HG03060 (cell line): ENCODE results near the gene TLCD5.

Source experiments
- ATAC-seq: cut with Tn5 transposase; IDR thresholded peaks from one replicate; pipeline ENCODE4 v1.9.1; 2021; ENCODE audit warnings: low read depth, moderate number of reproducible peaks; ENCODE audit not compliant: unreplicated experiment

The TLCD5 gene

GRCh38 chr11:120375076-120375475 lies 50.0 kb downstream of the TLCD5 start:
- no peak for ATAC-seq

- ATAC-seq = no peak
Observed at GRCh38 chr11:120376547-120377182, 51.6 kb downstream of the TLCD5 start.

GRCh38 chr11:120378474-120378873 lies 53.4 kb downstream of the TLCD5 start:
- ATAC-seq = no peak

GRCh38 chr11:120381401-120381800 lies 56.3 kb downstream of the TLCD5 start:
- no peak for ATAC-seq
